Bronchial epithelial cell (primary cell): ENCODE measurements around the gene SPATA45. TPM values are rescaled to one million over a fixed set of nuclear protein-coding genes. Genes with fewer than 3 reads are reported as not detected.

Experiments used
- DNase-seq: peaks from one replicate; pipeline ENCODE4 v3.0.0-alpha.2; 2010; ENCODE audit warnings: low read depth
- FAIRE-seq: peaks from 2 replicates; lab custom pipeline; 2011; peaks lifted over from hg19 to GRCh38; lab: Jason Lieb, UNC
- H3K27me3 ChIP-seq: 2 replicates; pipeline ENCODE4 v1.5.1; 2011; ENCODE audit warnings: low read length; ENCODE audit not compliant: control insufficient read depth, insufficient read depth
- H3K36me3 ChIP-seq: 2 replicates; pipeline ENCODE4 v1.5.1; 2011; ENCODE audit warnings: low read length; ENCODE audit not compliant: control insufficient read depth, insufficient read depth
- H3K4me3 ChIP-seq: 2 replicates; pipeline ENCODE4 v1.5.1; 2011; ENCODE audit warnings: mild to moderate bottlenecking, low read depth, low read length, control low read depth
- total RNA-seq: library from RNA; depleted of rRNA; stranded (reverse); fragments of >200 nt; gene quantifications from 2 replicates; pipeline ENCODE4 v1.2.1, GENCODE V29; 2014
- TF ChIP-seq, protein P1 (sequence below): IDR thresholded peaks from 2 replicates; pipeline ENCODE4 v1.5.1; 2011; ENCODE audit warnings: mild to moderate bottlenecking, moderate library complexity, low read length, control low read depth, inconsistent platforms; ENCODE audit not compliant: insufficient read depth, severe bottlenecking

SPATA45 gene
- total RNA-seq, 1 donor from 2014 or later: not detected

DNA sequence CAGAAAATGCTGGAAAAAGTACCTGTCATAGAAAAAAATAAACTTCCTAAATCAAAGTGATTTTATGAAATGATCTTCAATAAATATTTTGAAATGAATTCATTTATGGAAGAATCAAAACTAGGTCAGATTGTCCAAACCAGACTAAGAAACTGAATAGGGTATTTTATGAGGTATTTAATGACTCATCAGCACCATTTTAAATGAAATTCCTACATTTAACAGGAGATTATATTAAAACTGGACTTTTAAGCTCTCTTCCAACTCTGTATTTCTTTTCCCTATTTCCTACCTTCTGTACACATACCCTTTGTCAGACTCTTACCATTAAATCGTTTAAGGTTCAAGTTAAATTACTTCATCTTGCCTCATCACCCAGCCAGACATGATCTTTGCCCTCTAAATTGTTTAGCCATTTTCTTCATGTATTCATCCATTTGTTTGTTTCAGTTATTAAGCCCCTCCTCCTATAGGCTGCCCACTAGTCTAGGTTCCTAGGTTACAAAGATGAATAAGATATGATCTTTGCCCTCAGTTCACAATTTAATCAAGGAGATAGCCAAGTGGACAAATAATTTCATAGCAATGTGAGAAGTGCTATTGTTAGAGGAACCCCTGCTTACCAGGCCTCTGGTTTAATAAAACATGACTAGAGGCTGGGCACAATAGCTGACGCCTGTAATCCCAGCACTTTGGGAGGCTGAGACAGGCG lies 30.7 kb downstream of the SPATA45 start:
- Histone ChIP-seq H3K4me3 (no peak overlapping the region), H3K27me3 (no peaks in the 10 kb centered on the region), H3K36me3 (no peaks in the 10 kb centered on the region)
- TF ChIP-seq, protein P1, sequence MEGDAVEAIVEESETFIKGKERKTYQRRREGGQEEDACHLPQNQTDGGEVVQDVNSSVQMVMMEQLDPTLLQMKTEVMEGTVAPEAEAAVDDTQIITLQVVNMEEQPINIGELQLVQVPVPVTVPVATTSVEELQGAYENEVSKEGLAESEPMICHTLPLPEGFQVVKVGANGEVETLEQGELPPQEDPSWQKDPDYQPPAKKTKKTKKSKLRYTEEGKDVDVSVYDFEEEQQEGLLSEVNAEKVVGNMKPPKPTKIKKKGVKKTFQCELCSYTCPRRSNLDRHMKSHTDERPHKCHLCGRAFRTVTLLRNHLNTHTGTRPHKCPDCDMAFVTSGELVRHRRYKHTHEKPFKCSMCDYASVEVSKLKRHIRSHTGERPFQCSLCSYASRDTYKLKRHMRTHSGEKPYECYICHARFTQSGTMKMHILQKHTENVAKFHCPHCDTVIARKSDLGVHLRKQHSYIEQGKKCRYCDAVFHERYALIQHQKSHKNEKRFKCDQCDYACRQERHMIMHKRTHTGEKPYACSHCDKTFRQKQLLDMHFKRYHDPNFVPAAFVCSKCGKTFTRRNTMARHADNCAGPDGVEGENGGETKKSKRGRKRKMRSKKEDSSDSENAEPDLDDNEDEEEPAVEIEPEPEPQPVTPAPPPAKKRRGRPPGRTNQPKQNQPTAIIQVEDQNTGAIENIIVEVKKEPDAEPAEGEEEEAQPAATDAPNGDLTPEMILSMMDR: no peak
- FAIRE-seq (no peak), DNase-seq (no peak)

DNA sequence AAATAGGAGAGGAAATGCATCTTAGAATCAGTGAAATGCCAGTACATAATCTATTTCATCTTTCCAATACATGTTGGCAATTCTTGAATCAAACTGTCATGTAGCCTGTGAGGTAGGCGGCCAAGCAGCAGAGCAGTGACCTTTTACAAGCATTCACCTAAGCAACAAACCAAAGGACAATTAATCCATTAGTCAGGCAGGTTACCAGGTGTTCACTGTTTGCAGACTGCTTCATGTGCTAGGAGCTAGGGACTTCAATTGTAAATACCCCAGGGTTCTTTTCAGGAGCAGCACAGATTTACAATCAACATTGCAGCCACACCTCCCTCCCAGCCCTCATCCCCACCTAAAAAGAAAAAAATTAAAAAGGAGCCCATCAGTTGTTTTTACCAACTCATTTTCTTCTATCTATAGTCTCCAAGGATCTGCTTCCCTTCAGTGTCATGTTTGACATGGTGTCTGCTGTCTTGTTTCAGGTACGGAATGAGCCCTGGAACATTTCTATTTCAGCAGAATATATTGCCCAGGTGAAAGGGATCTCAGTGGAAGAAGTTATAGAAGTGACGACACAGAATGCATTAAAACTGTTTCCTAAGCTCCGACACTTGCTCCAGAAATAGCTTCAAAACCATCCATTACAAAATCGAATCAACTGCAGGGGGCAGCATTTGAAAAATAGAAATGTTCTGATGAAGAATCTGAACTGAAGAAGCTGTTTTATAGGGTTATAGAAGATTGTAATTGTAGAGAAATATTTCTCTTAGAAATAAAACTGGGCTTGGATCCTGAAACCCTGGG lies 32.7 kb downstream of the SPATA45 start:
- Histone ChIP-seq H3K4me3 (no peak overlapping the region), H3K36me3 (no peaks in the 10 kb centered on the region), H3K27me3 (no peaks in the 10 kb centered on the region)
- no peak for DNase-seq
- no peak for FAIRE-seq
- TF ChIP-seq, protein P1: peak; percentile 9

DNA sequence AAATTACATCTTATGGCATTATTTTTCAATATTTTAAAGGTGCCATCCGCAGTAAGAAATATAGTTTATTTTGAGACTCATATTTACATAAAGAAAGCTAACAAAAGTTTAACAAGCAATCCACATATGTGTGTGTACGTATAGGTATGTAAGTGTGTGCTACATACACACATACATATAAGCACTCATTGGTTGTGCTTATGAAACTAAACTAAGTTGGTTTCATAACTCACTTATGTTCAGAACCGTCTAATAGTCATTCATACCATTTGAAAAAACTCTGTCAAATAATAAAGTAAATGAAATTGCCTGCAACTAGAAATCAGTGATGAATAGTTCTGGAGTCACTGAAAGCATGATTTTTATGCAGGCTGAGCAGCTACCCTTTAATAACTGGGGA lies 41.7 kb downstream of the SPATA45 start:
- Histone ChIP-seq H3K27me3 (no peaks in the 10 kb centered on the region), H3K36me3 (no peaks in the 10 kb centered on the region), H3K4me3 (no peak overlapping the region)
- TF ChIP-seq, protein P1: no peak
- DNase-seq (no peak), FAIRE-seq (no peak)

DNA sequence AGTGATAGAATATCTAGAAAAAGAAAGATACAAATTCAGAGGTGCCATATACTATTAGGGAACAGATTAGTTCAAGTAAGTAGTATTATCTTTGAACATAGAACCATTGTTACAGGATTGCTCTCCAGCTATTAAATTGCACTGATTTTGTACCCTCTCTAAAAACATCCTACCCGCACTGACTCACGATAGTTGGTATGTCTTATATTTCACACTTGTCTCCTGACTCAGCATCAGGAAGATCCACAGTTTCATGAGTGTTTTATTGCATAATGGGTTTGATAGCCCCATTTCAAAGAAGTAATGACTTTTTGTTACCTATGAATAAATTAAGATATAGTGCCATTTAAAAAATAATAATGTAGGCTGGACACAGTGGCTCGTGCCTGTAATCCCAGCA lies 49.8 kb downstream of the SPATA45 start:
- no peak for FAIRE-seq
- Histone ChIP-seq H3K36me3 (no peaks in the 10 kb centered on the region), H3K27me3 (no peaks in the 10 kb centered on the region), H3K4me3 (no peak overlapping the region)
- TF ChIP-seq, protein P1: no peak
- DNase-seq: peak; percentile 39

DNA sequence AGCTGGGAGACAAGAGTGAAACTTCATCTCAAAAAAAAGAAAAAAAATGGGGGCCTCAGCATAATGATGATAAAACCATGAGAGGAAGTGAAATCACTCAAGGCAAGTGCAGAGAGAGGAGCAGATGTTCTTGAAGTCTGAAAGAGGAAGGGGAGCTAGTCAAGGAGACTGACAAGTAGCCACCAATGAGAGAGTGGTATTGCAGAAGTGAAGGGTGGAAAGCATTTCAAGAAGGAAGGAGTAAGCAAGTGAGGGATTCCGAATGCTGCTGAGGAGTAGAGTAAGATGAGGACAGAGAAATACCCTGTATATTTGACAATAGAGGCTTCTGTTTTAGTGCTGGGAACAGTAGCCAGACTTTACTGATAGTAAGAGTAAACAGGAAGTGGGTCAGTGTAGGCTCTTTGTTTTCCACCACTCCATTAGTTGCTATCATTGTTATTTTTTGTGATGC lies 52.9 kb downstream of the SPATA45 start:
- DNase-seq: no peak
- FAIRE-seq: no peak
- Histone ChIP-seq H3K27me3 (no peaks in the 10 kb centered on the region), H3K36me3 (no peaks in the 10 kb centered on the region), H3K4me3 (no peak overlapping the region)
- TF ChIP-seq, protein P1: no peak
